GM23338 (cell line): ENCODE data around the gene DCTN2.

Experiments used
- CTCF ChIP-seq, 2 experiments: fragments of 200-600 bp in 1 of 2; sonication (generic) in 1 of 2; conservative IDR thresholded peaks; 2 replicates each; pipeline versions ENCODE4 v1.5.1 to v1.6.1; 2016 to 2017; ENCODE audit warnings: antibody characterized with exemption in 2 of 2, low read depth in 2 of 2, mild to moderate bottlenecking in 2 of 2, moderate library complexity in 1 of 2
- EZH2 ChIP-seq: fragments of 200-600 bp; sonication (generic); IDR thresholded peaks from one replicate; pipeline ENCODE4 v1.8.0; 2017; ENCODE audit warnings: antibody characterized with exemption, mild to moderate bottlenecking, low read depth; ENCODE audit not compliant: unreplicated experiment

- TF ChIP-seq EZH2 = no peak
- no peak for TF ChIP-seq CTCF (conservative IDR thresholded peaks at IDR 0.05; ENCODE audit: low read depth in 2 of 2)
These were observed 44.9 kb upstream of the DCTN2 start for GRCh38 chr12:57591782-57592325.
